Trophoblast cell (in vitro differentiated cells and primary cell): Measurements from ENCODE around the gene ACACB.

Source experiments
- DNase-seq, 2 donors: peaks; one replicate each; pipeline ENCODE4 v3.0.0-alpha.2; 2016
- H2AFZ ChIP-seq: 2 replicates; pipeline ENCODE4 v1.6.1; 2013; ENCODE audit warnings: low read length, moderate library complexity, mild to moderate bottlenecking; ENCODE audit not compliant: insufficient read depth, poor library complexity
- H2AK5ac ChIP-seq: 2 replicates; pipeline ENCODE4 v1.6.1; 2013; ENCODE audit warnings: mild to moderate bottlenecking, low read length
- H2BK120ac ChIP-seq: 2 replicates; pipeline ENCODE4 v1.6.1; 2013; ENCODE audit warnings: low read length, mild to moderate bottlenecking, moderate library complexity; ENCODE audit not compliant: insufficient read depth, poor library complexity
- H2BK12ac ChIP-seq: 2 replicates; pipeline ENCODE4 v1.6.1; 2013; ENCODE audit warnings: mild to moderate bottlenecking, low read length, moderate library complexity
- H2BK5ac ChIP-seq: 2 replicates; pipeline ENCODE4 v1.6.1; 2013; ENCODE audit warnings: low read length, low read depth, moderate library complexity, mild to moderate bottlenecking; ENCODE audit not compliant: poor library complexity
- H3K14ac ChIP-seq: 2 replicates; pipeline ENCODE4 v1.6.1; 2013; ENCODE audit warnings: mild to moderate bottlenecking, low read length
- H3K18ac ChIP-seq: 2 replicates; pipeline ENCODE4 v1.6.1; 2013; ENCODE audit warnings: mild to moderate bottlenecking, low read length
- H3K23ac ChIP-seq: 2 replicates; pipeline ENCODE4 v1.6.1; 2013; ENCODE audit warnings: low read length
- H3K27ac ChIP-seq: 2 replicates; pipeline ENCODE4 v1.5.1; 2013; ENCODE audit warnings: low read depth, mild to moderate bottlenecking, inconsistent platforms, low read length, moderate library complexity
- H3K27me3 ChIP-seq: 2 replicates; pipeline ENCODE4 v1.6.1; 2013; ENCODE audit warnings: inconsistent platforms, mild to moderate bottlenecking, low read length, moderate library complexity; ENCODE audit not compliant: insufficient read depth
- H3K36me3 ChIP-seq, 2 experiments: 1 replicate in 1 of 2; 2 replicates in 1 of 2; pipeline ENCODE4 v1.6.1; 2013; ENCODE audit warnings: low read length in 2 of 2, mild to moderate bottlenecking in 2 of 2, moderate library complexity in 1 of 2; ENCODE audit not compliant: insufficient read depth in 2 of 2, control insufficient read depth in 1 of 2
- H3K4ac ChIP-seq: 2 replicates; pipeline ENCODE4 v1.6.1; 2013; ENCODE audit warnings: low read depth, mild to moderate bottlenecking, low read length, moderate library complexity
- H3K4me1 ChIP-seq, 2 experiments: 1 replicate in 1 of 2; 2 replicates in 1 of 2; pipeline ENCODE4 v1.6.1; 2013; ENCODE audit warnings: low read length in 2 of 2, mild to moderate bottlenecking in 2 of 2, moderate library complexity in 1 of 2; ENCODE audit not compliant: insufficient read depth in 2 of 2, control insufficient read depth in 1 of 2
- H3K4me2 ChIP-seq: 2 replicates; pipeline ENCODE4 v1.6.1; 2013; ENCODE audit warnings: inconsistent platforms, mild to moderate bottlenecking, low read length, moderate library complexity
- H3K4me3 ChIP-seq: 2 replicates; pipeline ENCODE4 v1.5.1; 2013; ENCODE audit warnings: mild to moderate bottlenecking, low read depth, low read length, inconsistent platforms
- H3K79me1 ChIP-seq: one replicate; pipeline ENCODE4 v1.6.1; 2013; ENCODE audit warnings: low read length
- H3K79me2 ChIP-seq: 2 replicates; pipeline ENCODE4 v1.6.1; 2013; ENCODE audit warnings: low read length, mild to moderate bottlenecking; ENCODE audit not compliant: control insufficient read depth, insufficient read depth, poor library complexity
- H3K9ac ChIP-seq: 2 replicates; pipeline ENCODE4 v1.6.1; 2013; ENCODE audit warnings: mild to moderate bottlenecking, low read length
- H3K9me3 ChIP-seq: 2 replicates; pipeline ENCODE4 v1.6.1; 2013; ENCODE audit warnings: low read depth, mild to moderate bottlenecking, control low read depth, inconsistent platforms, low read length; ENCODE audit not compliant: insufficient read depth
- H4K12ac ChIP-seq: 2 replicates; pipeline ENCODE4 v1.6.1; 2013; ENCODE audit warnings: low read depth, mild to moderate bottlenecking, low read length, moderate library complexity
- H4K8ac ChIP-seq: 2 replicates; pipeline ENCODE4 v1.6.1; 2013; ENCODE audit warnings: low read depth, mild to moderate bottlenecking, low read length, moderate library complexity
- H4K91ac ChIP-seq: one replicate; pipeline ENCODE4 v1.6.1; 2013; ENCODE audit warnings: low read depth, mild to moderate bottlenecking, low read length, moderate library complexity
- WGBS: extraction: QIAGEN DNeasy Blood & Tissue Kit; methylation state at CpG from one replicate; pipeline ENCODE4 v1.1.7; 2013; ENCODE audit warnings: missing lambda C conversion rate; ENCODE audit not compliant: insufficient read length, insufficient coverage; ENCODE audit errors: extremely low coverage; 5-methylcytosine and 5-hydroxymethylcytosine counted together

ACACB gene

DNA sequence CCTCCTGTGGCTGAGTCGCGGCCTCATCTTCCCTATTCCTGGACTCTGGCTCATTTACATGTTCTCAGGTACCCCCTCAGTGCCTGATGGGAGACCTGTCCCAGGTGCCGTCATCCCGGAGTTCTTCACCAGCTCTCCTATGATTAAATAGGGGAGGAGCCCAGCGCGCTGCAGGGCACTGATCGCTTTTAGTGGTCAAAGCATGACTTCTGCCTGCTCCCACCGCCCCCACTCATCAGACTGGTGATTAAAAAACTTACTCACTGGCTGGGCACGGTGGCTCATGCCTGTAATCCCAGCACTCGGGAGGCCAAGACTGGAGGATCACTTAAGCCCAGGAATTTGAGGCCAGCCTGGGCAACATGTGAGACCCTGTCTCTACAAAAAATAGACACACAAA lies 106.8 kb downstream of the ACACB start:
- no peak overlapping the region for H3K18ac ChIP-seq
- no peak overlapping the region for H3K4me2 ChIP-seq
- no peak overlapping the region for H3K14ac ChIP-seq
- no peak overlapping the region for H4K12ac ChIP-seq
- H2BK12ac ChIP-seq, result no peak overlapping the region
- H3K9me3 ChIP-seq, result no peaks in the 10 kb centered on the region
- DNase-seq, result no peak
- H3K9ac ChIP-seq, result no peak overlapping the region
- no peak overlapping the region for H2BK120ac ChIP-seq
- no CpG with 5 or more reads among the region's 10 CpGs for WGBS
- H3K79me1 ChIP-seq, result no peaks in the 10 kb centered on the region
- no peaks in the 10 kb centered on the region for H3K4me1 ChIP-seq
- H3K23ac ChIP-seq, result no peak overlapping the region
- no peak overlapping the region for H2AK5ac ChIP-seq
- no peak overlapping the region for H3K4me3 ChIP-seq
- H2BK5ac ChIP-seq, result no peak overlapping the region
- H3K27me3 ChIP-seq, result no peaks in the 10 kb centered on the region
- H4K91ac ChIP-seq, result no peak overlapping the region
- H3K36me3 ChIP-seq, result no peaks in the 10 kb centered on the region
- H3K27ac ChIP-seq, result no peak overlapping the region
- no peak overlapping the region for H2AFZ ChIP-seq
- no peak overlapping the region for H3K4ac ChIP-seq
- no peaks in the 10 kb centered on the region for H3K79me2 ChIP-seq
- H4K8ac ChIP-seq, result no peak overlapping the region

DNA sequence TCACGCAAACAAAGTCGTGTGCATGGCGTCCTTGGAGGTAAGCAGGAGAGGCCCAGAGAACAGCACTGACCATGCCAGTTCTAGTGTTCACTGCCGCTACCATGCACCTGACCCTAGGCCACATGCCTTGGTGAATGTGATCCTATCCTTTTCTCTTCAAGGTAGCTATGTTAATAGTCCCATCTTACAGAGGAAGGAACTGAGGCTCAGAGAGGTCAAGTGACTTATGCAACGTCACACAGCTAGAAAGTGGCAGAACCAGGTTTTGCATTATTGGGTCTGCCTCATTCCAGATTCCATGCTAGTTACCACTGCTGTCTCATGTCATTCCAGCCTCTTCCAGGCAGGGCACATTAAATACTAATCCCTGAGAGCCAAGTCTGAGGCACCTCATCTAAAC lies 107.5 kb downstream of the ACACB start:
- Histone ChIP-seq H2BK5ac (no peak overlapping the region), H2AFZ (no peak overlapping the region), H3K9me3 (no peaks in the 10 kb centered on the region), H4K8ac (no peak overlapping the region), H4K91ac (no peak overlapping the region), H2BK120ac (no peak overlapping the region), H3K4me1 (no peaks in the 10 kb centered on the region), H3K79me2 (no peaks in the 10 kb centered on the region), H2BK12ac (no peak overlapping the region), H3K4me3 (no peak overlapping the region), H3K4me2 (no peak overlapping the region), H3K9ac (no peak overlapping the region), H3K14ac (no peak overlapping the region), H3K27me3 (no peaks in the 10 kb centered on the region), H3K4ac (no peak overlapping the region), H2AK5ac (no peak overlapping the region), H3K79me1 (no peaks in the 10 kb centered on the region), H4K12ac (no peak overlapping the region), H3K23ac (no peak overlapping the region), H3K27ac (no peak overlapping the region), H3K18ac (no peak overlapping the region), H3K36me3 (no peaks in the 10 kb centered on the region)
- DNase-seq, result no peak
- no CpG with 5 or more reads among the region's 5 CpGs for WGBS

DNA sequence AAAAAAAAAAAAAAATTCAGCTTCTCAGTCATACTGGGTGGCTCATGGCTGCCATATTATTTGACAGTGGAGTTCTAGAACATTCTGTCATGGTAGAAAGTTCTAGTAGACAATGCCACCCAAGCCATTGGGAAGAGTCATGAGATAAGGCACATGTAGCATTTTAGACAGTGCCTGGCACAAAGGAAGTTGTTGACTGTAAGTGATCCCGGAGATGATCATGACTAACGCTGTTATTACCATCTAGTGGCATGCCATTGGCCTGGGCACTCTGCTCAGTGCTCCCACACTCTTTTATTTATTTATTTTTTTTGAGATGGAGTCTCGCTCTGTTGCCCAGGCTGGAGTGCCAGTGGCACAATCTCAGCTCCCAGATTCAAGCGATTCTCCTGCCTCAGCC lies 112.3 kb downstream of the ACACB start:
- H2BK120ac ChIP-seq, result no peak overlapping the region
- no peak overlapping the region for H2BK12ac ChIP-seq
- H3K4me3 ChIP-seq, result no peak overlapping the region
- no peak overlapping the region for H3K23ac ChIP-seq
- H3K14ac ChIP-seq, result no peak overlapping the region
- H4K12ac ChIP-seq, result no peak overlapping the region
- no peak overlapping the region for H2AK5ac ChIP-seq
- H3K4me1 ChIP-seq, result no peaks in the 10 kb centered on the region
- no peak overlapping the region for H4K8ac ChIP-seq
- H3K79me1 ChIP-seq, result no peaks in the 10 kb centered on the region
- no peaks in the 10 kb centered on the region for H3K27me3 ChIP-seq
- no peak overlapping the region for H4K91ac ChIP-seq
- no peak overlapping the region for H3K9ac ChIP-seq
- H2AFZ ChIP-seq, result no peak overlapping the region
- H3K18ac ChIP-seq, result no peak overlapping the region
- H3K9me3 ChIP-seq, result no peaks in the 10 kb centered on the region
- H2BK5ac ChIP-seq, result no peak overlapping the region
- WGBS, result no CpG with 5 or more reads among the region's 4 CpGs
- DNase-seq, result no peak
- H3K79me2 ChIP-seq, result no peaks in the 10 kb centered on the region
- no peak overlapping the region for H3K27ac ChIP-seq
- no peak overlapping the region for H3K4me2 ChIP-seq
- H3K36me3 ChIP-seq, result no peaks in the 10 kb centered on the region
- no peak overlapping the region for H3K4ac ChIP-seq

DNA sequence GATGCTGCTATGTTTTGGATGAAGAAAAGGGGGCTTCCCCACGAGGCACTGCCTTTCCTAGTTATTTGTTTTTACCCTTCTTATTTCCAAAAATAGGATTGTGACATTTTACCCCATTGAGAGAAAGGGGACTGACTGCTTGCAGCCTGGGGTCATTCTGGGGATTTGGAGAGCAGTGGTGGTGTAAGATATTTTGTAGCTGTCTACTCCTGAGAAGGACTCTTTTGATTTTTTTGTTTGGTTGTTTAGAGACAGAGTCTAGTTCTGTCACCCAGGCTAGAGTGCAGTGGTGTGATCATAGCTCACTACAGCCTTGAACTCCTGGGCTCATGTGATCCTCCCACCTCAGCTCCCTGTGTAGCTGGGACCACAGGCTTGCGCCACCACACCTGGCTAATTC lies 113.8 kb downstream of the ACACB start:
- H3K9me3 ChIP-seq, result no peaks in the 10 kb centered on the region
- H2BK5ac ChIP-seq, result no peak overlapping the region
- H3K36me3 ChIP-seq, result no peaks in the 10 kb centered on the region
- no peaks in the 10 kb centered on the region for H3K4me1 ChIP-seq
- no peak overlapping the region for H3K9ac ChIP-seq
- no peak overlapping the region for H4K91ac ChIP-seq
- no peaks in the 10 kb centered on the region for H3K79me2 ChIP-seq
- no peak overlapping the region for H2BK120ac ChIP-seq
- no peak overlapping the region for H4K12ac ChIP-seq
- no peak overlapping the region for H3K4me2 ChIP-seq
- H2BK12ac ChIP-seq, result no peak overlapping the region
- H2AK5ac ChIP-seq, result no peak overlapping the region
- no peak overlapping the region for H3K4ac ChIP-seq
- no peak overlapping the region for H3K27ac ChIP-seq
- H3K4me3 ChIP-seq, result no peak overlapping the region
- no CpG with 5 or more reads among the region's 2 CpGs for WGBS
- H3K79me1 ChIP-seq, result no peaks in the 10 kb centered on the region
- H2AFZ ChIP-seq, result no peak overlapping the region
- no peaks in the 10 kb centered on the region for H3K27me3 ChIP-seq
- no peak overlapping the region for H3K23ac ChIP-seq
- DNase-seq, result no peak
- no peak overlapping the region for H3K14ac ChIP-seq
- H4K8ac ChIP-seq, result no peak overlapping the region
- H3K18ac ChIP-seq, result no peak overlapping the region
